ENCODE results near the gene TM4SF18. TPM values are rescaled to one million over a fixed set of nuclear protein-coding genes. Genes with fewer than 3 reads are reported as not detected.

The TM4SF18 gene
- polyA plus RNA-seq, 1 experiment: 0.11 TPM

DNA sequence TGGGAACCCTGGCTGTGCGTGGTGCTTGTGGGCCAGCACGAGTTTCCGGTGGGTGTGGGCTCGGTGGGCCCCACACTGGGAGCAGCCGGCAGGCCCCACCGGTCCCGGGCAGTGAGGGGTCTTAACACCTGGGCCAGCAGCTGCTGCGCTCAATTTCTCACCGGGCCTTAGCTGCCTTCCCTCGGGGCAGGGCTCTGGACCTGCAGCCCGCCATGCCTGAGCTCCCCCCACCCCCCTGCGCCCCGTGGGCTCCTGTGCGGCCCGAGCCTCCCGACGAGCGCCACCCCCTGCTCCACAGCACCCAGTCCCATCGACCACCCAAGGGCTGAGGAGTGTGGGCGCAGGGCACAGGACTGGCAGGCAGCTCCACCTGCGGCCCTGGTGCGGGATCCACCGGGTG is 49.4 kb downstream of the TM4SF18 start:
- POLR2A ChIA-PET: no interaction called here
- TF ChIP-seq, protein P1, sequence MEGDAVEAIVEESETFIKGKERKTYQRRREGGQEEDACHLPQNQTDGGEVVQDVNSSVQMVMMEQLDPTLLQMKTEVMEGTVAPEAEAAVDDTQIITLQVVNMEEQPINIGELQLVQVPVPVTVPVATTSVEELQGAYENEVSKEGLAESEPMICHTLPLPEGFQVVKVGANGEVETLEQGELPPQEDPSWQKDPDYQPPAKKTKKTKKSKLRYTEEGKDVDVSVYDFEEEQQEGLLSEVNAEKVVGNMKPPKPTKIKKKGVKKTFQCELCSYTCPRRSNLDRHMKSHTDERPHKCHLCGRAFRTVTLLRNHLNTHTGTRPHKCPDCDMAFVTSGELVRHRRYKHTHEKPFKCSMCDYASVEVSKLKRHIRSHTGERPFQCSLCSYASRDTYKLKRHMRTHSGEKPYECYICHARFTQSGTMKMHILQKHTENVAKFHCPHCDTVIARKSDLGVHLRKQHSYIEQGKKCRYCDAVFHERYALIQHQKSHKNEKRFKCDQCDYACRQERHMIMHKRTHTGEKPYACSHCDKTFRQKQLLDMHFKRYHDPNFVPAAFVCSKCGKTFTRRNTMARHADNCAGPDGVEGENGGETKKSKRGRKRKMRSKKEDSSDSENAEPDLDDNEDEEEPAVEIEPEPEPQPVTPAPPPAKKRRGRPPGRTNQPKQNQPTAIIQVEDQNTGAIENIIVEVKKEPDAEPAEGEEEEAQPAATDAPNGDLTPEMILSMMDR (IDR thresholded peaks at IDR 0.05; ENCODE audit: insufficient read depth, low read depth, low read length): no peak
- Histone ChIP-seq H3K27me3 (ENCODE audit: control insufficient read depth, insufficient read depth, low read length) (no peaks in the 10 kb centered on the region), H3K36me3 (ENCODE audit: control insufficient read depth, insufficient read depth, low read length) (no peaks in the 10 kb centered on the region), H3K4me3 (ENCODE audit: low read depth, low read length) (no peak overlapping the region)
- DNase-seq (ENCODE audit: low read depth): no peak
- CTCF ChIA-PET: no interaction called here

DNA sequence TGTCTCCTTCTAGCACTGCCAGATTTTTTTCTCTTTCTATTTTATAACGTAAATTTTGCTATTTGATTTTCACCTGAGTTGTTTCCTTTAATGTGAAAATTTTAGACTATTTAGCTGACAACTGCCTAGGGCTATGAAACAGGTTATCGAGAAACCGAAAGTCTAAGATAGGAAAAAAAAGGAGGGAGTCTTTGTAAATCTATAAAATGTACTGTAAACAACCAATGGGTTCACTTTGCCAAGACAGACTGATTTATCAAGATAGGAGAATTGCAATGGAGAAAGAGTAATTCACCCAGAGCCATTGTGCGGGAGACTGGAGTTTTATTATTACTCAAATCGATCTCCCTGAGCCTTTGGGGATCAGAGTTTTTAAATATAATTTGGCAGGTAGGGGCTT is 50.0 kb downstream of the TM4SF18 start:
- TF ChIP-seq, protein P1 (IDR thresholded peaks at IDR 0.05; ENCODE audit: insufficient read depth, low read depth, low read length): no peak
- CTCF ChIA-PET: no interaction called here

DNA sequence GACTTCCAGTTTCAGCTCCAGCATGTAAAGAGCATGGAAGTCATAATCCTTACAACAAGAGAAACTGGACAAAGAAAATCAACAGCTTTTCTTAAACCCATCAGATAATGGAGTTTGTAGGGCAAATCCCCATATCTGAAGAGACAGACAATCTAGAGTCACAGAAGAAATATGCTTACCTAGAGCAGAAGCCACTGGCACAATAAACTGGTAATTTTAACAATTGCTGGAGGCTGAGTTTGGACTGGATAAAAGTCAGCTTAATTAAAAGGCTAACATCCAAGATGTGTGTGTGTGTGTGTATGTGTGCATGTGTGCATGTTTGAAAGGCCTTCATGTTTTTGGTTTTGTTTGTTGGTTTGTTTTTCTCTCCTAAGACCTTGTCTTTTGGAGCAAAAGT is 50.6 kb downstream of the TM4SF18 start:
- H3K27me3 ChIP-seq (ENCODE audit: control insufficient read depth, insufficient read depth, low read length): no peaks in the 10 kb centered on the region
- TF ChIP-seq, protein P1 (IDR thresholded peaks at IDR 0.05; ENCODE audit: insufficient read depth, low read depth, low read length): no peak
- ChIA-PET POLR2A (no interaction called here), CTCF (no interaction called here)
- no peak for DNase-seq (ENCODE audit: low read depth)
- H3K36me3 ChIP-seq (ENCODE audit: control insufficient read depth, insufficient read depth, low read length): no peaks in the 10 kb centered on the region
- H3K4me3 ChIP-seq (ENCODE audit: low read depth, low read length): no peak overlapping the region

More for the DNA sequence above, 50.0 kb downstream of the TM4SF18 start:
- DNase-seq (ENCODE audit: low read depth): no peak
- H3K27me3 ChIP-seq (ENCODE audit: control insufficient read depth, insufficient read depth, low read length): no peaks in the 10 kb centered on the region
- POLR2A ChIA-PET: no interaction called here
- H3K4me3 ChIP-seq (ENCODE audit: low read depth, low read length): no peak overlapping the region
- H3K36me3 ChIP-seq (ENCODE audit: control insufficient read depth, insufficient read depth, low read length): no peaks in the 10 kb centered on the region

DNA sequence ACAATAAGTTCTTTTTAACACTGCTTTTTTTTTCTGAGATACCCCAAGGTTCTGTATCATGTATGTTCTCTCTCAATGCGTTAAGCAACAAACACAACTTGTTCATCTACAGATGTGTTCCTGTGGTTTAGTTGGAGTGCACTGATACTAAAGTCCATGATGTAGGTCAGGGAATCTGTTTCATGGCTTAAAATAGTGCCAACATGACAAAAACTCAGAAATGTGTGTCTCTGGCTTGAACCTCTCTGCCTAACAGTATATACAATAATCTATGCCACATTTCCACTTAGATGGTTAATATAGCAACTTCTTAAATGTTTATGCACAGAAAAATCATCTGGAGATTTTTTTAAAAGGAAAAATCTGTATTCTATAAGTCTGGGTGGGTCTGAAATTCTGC is 51.1 kb downstream of the TM4SF18 start:
- TF ChIP-seq, protein P1 (IDR thresholded peaks at IDR 0.05; ENCODE audit: insufficient read depth, low read depth, low read length): no peak
- POLR2A ChIA-PET: no interaction called here

DNA sequence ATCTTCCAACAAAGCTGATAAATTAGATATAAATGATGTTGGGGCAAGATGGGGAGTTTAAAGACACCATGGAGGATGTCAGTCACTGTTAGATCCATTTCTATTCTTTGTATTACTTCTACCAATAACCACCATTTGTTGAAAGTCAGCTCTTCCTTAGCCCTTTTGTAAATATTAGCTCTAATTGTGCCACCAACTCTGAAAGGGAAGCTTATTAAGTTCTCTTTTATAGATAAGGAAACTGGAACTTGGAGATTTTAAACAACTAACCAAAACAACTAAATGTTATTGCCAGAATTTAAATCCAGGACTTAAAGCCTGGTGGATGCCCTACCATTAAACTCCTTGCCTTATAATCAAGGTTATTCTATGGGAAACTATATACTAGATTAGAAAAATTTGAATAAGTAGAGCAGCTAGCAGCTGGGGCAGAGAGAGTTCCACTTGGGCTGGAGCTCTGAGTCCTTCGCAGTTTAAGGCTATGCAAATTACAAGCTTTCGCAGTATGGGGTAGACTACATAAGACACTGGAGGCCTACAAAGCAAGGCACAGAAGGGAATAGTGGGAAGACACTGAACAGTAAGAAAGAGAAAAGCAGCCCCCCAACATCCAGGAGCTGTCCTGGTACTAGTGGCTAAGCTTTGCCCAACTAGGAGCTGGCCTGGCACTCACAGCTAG is 52.6 kb downstream of the TM4SF18 start:
- CTCF ChIA-PET: interaction anchor here (1.1 to 5.6 kb wide), 5 partner anchors 8 to 326 kb away, joined by 3 to 36 read pairs (median 3); no protein-coding TSS in a partner anchor
- no peaks in the 10 kb centered on the region for H3K27me3 ChIP-seq (ENCODE audit: control insufficient read depth, insufficient read depth, low read length)
- POLR2A ChIA-PET: no interaction called here
- TF ChIP-seq, protein P1 (IDR thresholded peaks at IDR 0.05; ENCODE audit: insufficient read depth, low read depth, low read length): no peak
- H3K36me3 ChIP-seq (ENCODE audit: control insufficient read depth, insufficient read depth, low read length): no peaks in the 10 kb centered on the region
- H3K4me3 ChIP-seq (ENCODE audit: low read depth, low read length): no peak overlapping the region
- DNase-seq (ENCODE audit: low read depth): no peak

More for the DNA sequence above, 51.1 kb downstream of the TM4SF18 start:
- Histone ChIP-seq H3K27me3 (ENCODE audit: control insufficient read depth, insufficient read depth, low read length) (no peaks in the 10 kb centered on the region), H3K4me3 (ENCODE audit: low read depth, low read length) (no peak overlapping the region), H3K36me3 (ENCODE audit: control insufficient read depth, insufficient read depth, low read length) (no peaks in the 10 kb centered on the region)
- CTCF ChIA-PET: interaction anchor here (5.6 kb wide), 1 partner anchor 162 kb away, joined by 36 read pairs; no protein-coding TSS in a partner anchor
- no peak for DNase-seq (ENCODE audit: low read depth)

Measured in BJ (cell line).